ENCODE measurements around the gene TAPBPL.
"Not testable (repeated sequence)": the region's sequence is repeated elsewhere in the genome, so short reads cannot be mapped to it uniquely, and the experiment has no call there.

TAPBPL gene

GRCh38 chr12:6493497-6494257 is 41.8 kb downstream of the TAPBPL start, which contains the start of gene NCAPD2:
Gene NCAPD2 (plus strand): TSS chr12:6494102. CDS start chr12:6495099, 997 bp downstream.
- DNase-seq = peak; percentile 97

DNA sequence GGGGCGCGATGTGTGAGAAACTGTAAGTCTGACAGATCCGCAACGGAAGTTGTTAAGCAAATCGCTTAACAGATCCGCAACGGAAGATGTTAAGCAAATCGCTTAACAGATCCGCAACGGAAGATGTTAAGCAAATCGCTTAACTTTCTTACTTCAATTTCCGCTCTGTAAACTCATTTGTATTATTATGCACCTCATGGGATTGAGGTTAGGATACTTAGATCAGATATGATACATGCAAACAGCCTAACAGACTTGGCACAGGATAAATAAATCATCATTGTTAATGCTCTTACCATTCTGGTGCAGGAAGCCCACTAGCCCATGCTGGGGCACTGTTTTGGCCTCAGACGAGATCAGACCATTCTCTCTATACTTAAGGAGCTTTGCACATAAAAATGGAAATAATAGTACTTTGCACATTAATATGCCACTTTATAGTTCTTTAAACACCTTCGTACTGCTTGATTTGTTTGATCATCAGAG is 42.5 kb downstream of the TAPBPL start:
- no peak for DNase-seq

DNA sequence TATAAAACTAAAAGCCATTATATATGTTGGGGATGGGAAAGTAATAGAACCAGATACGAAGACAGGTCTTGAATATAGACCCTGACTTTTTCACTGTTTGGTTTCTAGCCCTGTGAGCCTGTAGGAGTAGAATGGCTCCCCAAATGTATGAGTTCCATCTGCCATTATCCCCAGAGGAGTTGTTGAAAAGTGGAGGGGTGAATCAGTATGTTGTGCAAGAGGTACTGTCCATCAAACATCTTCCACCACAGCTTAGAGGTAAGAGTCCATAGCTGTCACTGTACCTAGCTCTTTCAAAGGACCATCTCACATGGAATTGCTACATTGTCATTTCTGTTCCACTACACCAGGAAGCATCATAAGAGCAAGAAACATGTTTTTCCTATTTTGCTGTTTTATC is 43.1 kb downstream of the TAPBPL start:
- no peak for DNase-seq

GRCh38 chr12:6497291-6497690 is 45.4 kb downstream of the TAPBPL start:
- DNase-seq = not testable (repeated sequence)

GRCh38 chr12:6500466-6500865 is 48.6 kb downstream of the TAPBPL start:
- DNase-seq = no peak

DNA sequence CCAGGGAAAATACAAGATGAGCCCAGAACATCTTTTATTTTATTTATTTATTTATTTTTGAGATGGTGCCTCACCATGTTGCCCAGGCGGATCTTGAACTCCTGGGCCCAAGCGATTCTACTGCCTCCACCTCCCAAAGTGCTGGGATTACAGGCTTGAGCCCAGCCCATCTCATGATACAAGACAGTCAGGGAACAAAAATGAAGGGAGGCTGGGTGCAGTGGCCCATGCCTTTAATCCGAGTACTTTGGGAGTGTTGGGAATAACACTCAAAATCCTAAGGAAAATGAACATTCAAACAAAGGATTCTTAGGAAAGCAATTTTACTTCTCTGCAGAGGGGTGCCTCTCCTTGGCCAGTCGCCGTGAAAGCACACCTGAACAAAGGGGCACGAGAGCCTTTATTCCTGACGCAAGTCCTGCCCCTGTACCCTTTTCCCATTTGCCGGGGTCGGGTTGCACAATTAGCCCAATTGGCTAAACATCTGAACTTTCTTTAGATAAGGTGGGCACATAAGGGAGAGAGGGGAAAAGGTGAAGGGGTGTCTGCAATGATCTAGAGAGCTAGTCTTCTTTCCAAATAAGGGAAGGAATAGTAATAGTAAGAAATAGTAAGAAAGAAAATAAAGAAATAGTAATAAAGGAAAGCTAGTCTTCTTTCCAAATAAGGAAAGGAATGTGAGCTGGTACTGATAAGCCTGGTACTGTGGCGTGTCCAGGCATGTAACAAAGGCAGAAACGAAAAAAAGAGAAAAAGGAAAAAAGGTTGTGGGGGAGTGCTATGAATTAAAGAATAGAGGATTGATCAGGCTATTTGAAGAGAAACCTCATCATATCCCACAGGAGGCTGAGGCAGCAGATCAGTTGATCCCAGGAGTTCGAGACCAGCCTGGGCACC is 55.5 kb downstream of the TAPBPL start:
- no peak for DNase-seq

DNA sequence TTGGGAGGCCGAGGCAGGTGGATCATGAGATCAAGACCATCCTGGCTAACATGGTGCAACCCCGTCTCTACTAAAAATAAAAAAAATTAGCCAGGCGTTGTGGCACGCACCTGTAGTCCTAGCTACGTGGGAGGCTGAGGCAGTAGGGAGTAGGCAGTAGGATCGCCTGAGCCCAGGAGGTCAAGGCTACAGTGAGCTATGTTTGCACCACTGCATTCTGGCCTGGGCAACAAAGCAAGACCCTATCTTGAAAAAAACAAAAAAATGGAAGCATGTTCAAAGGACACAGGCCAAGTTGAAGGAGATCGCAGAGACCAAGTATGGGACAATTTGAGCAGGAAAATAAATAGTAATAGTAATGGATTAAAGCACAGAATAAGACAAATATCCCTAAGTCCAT is 56.2 kb downstream of the TAPBPL start:
- no peak for DNase-seq

All from CD4-positive, alpha-beta T cell treated with Interleukin-10 for 1 hour (primary cell).